K562 (cell line): ENCODE measurements around the gene DNAJC17. TPM values are rescaled to one million over a fixed set of nuclear protein-coding genes. Genes with fewer than 3 reads are reported as not detected.

Experiments
- FOXM1 ChIP-seq, 2 experiments: fragments of 450-650 bp in 1 of 2; sonication (generic) in 1 of 2; formaldehyde crosslinking in 1 of 2; IDR thresholded peaks; 2 replicates each; pipeline versions ENCODE4 v1.6.1 to v1.9.0; 2017 to 2022; ENCODE audit warnings: low read depth in 2 of 2, mild to moderate bottlenecking in 2 of 2, missing genetic modification reagents in 1 of 2, moderate library complexity in 1 of 2
- FUS ChIP-seq: fragments of 200-400 bp; formaldehyde crosslinking; optimal IDR thresholded peaks from 2 replicates; pipeline ENCODE3; 2017; ENCODE audit warnings: low read depth, low read length
- GABPB1 ChIP-seq: sonication (generic); formaldehyde crosslinking; IDR thresholded peaks from 2 replicates; pipeline ENCODE4 v1.8.0; 2022; ENCODE audit warnings: mild to moderate bottlenecking, missing genetic modification reagents
- LEF1 ChIP-seq: fragments of 450-650 bp; IDR thresholded peaks from 2 replicates; pipeline ENCODE4 v1.6.1; 2016; ENCODE audit warnings: mild to moderate bottlenecking
- PYGO2 ChIP-seq: fragments of 450-650 bp; IDR thresholded peaks from 2 replicates; pipeline ENCODE4 v1.6.1; 2016; ENCODE audit warnings: mild to moderate bottlenecking, missing genetic modification characterization, moderate library complexity, missing compliant biosample characterization
- SMARCE1 ChIP-seq: fragments of 450-650 bp; IDR thresholded peaks from 2 replicates; pipeline ENCODE4 v1.7.1; 2016; ENCODE audit warnings: mild to moderate bottlenecking
- TCF3 ChIP-seq: sonication (generic); formaldehyde crosslinking; IDR thresholded peaks from 2 replicates; pipeline ENCODE4 v1.4.0; 2020; ENCODE audit warnings: mild to moderate bottlenecking, missing genetic modification reagents
- ZNF12 ChIP-seq: sonication (generic); formaldehyde crosslinking; IDR thresholded peaks from 2 replicates; pipeline ENCODE4 v1.4.0; 2020; ENCODE audit warnings: mild to moderate bottlenecking, missing genetic modification reagents
- ZNF184 ChIP-seq: sonication (generic); formaldehyde crosslinking; IDR thresholded peaks from 2 replicates; pipeline ENCODE4 v1.5.0; 2020; ENCODE audit warnings: missing genetic modification reagents
- ZNF3 ChIP-seq: fragments of 250-450 bp; sonication (Bioruptor Pico); IDR thresholded peaks from 2 replicates; pipeline ENCODE4 v1.5.0; 2021; ENCODE audit warnings: mild to moderate bottlenecking, moderate library complexity
- ZNF316 ChIP-seq: fragments of 450-650 bp; IDR thresholded peaks from 2 replicates; pipeline ENCODE4 v1.6.1; 2016
- polyA plus RNA-seq, 8 experiments: library from polyadenylated mRNA; depleted of rRNA in 4 of 8; stranded (reverse) in 5 of 8; unstranded in 3 of 8; fragments of >200 nt; fragmentation: Nextera tagmentation in 2 of 8; fragmentation: Illumina TruSeq in 1 of 8; extraction: Ambion mirVana in 2 of 8; extraction: Trizol in 1 of 8; gene quantifications; 2 replicates each; pipeline versions ENCODE4 v1.2.1 to v1.2.3, GENCODE V29; 2011 to 2014; ENCODE audit warnings: inconsistent platforms in 1 of 8, missing spikeins in 1 of 8
- total RNA-seq, 7 experiments: library from RNA; depleted of rRNA in 6 of 7; stranded (reverse); fragments of >200 nt in 6 of 7; fragmentation: Illumina TruSeq in 2 of 7; extraction: Trizol in 2 of 7; gene quantifications; 2 replicates each; pipeline versions ENCODE4 v1.2.1 to v1.2.3, GENCODE V29; 2011 to 2021; ENCODE audit warnings: low replicate concordance in 1 of 7
- TF ChIP-seq, protein P1 (sequence below), 2 experiments: fragments of 450-650 bp; conservative IDR thresholded peaks; 2 replicates each; pipeline ENCODE4 v1.6.1; 2017; ENCODE audit warnings: mild to moderate bottlenecking in 2 of 2, moderate library complexity in 2 of 2
- TF ChIP-seq, protein P2 (sequence below): sonication (generic); formaldehyde crosslinking; IDR thresholded peaks from 2 replicates; pipeline ENCODE4 v1.8.1; 2023; ENCODE audit warnings: mild to moderate bottlenecking, missing genetic modification reagents
- TF ChIP-seq, protein P3 (sequence below), 2 experiments: fragments of 450-650 bp; IDR thresholded peaks; 2 replicates each; pipeline ENCODE4 v1.6.1; 2016
- TF ChIP-seq, protein P4 (sequence below): fragments of 450-650 bp; formaldehyde crosslinking; IDR thresholded peaks from 2 replicates; pipeline ENCODE4 v1.4.0; 2020; ENCODE audit warnings: mild to moderate bottlenecking
- TF ChIP-seq, protein P5 (sequence below): sonication (generic); formaldehyde crosslinking; IDR thresholded peaks from 2 replicates; pipeline ENCODE4 v1.8.0; 2022; ENCODE audit warnings: missing genetic modification reagents, mild to moderate bottlenecking, moderate library complexity, borderline replicate concordance

Gene DNAJC17
- total and polyA plus RNA-seq, 9 of the 15 experiments (the other 6 are each of a cell fraction or from before 2014, with no cell fraction given), result 2.4 to 79.4 (median 44.2) TPM

DNA sequence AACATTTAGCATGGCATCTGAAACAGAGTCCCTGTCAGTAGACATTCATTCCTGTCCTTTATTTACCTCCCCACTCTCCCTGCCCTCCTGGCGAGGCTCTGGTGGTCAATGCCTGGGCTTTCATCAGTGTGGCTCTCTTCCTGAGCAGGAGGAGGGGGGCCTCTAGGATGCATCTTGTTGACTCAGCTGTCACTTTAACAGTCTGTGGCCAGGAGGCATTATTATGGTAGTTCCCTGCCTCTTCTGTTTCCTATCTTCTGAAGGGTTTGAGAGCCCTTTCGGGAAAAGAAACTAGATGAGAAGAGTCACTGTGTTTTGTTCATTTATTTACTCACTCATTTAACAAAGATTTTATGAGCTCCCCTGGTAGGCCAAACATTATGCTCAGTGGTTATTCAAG lies 23.6 kb upstream of the DNAJC17 start (continued):
- TF ChIP-seq, protein P1, sequence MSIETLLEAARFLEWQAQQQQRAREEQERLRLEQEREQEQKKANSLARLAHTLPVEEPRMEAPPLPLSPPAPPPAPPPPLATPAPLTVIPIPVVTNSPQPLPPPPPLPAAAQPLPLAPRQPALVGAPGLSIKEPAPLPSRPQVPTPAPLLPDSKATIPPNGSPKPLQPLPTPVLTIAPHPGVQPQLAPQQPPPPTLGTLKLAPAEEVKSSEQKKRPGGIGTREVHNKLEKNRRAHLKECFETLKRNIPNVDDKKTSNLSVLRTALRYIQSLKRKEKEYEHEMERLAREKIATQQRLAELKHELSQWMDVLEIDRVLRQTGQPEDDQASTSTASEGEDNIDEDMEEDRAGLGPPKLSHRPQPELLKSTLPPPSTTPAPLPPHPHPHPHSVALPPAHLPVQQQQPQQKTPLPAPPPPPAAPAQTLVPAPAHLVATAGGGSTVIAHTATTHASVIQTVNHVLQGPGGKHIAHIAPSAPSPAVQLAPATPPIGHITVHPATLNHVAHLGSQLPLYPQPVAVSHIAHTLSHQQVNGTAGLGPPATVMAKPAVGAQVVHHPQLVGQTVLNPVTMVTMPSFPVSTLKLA (conservative IDR thresholded peaks at IDR 0.05), result no peak
- TF ChIP-seq, protein P2, sequence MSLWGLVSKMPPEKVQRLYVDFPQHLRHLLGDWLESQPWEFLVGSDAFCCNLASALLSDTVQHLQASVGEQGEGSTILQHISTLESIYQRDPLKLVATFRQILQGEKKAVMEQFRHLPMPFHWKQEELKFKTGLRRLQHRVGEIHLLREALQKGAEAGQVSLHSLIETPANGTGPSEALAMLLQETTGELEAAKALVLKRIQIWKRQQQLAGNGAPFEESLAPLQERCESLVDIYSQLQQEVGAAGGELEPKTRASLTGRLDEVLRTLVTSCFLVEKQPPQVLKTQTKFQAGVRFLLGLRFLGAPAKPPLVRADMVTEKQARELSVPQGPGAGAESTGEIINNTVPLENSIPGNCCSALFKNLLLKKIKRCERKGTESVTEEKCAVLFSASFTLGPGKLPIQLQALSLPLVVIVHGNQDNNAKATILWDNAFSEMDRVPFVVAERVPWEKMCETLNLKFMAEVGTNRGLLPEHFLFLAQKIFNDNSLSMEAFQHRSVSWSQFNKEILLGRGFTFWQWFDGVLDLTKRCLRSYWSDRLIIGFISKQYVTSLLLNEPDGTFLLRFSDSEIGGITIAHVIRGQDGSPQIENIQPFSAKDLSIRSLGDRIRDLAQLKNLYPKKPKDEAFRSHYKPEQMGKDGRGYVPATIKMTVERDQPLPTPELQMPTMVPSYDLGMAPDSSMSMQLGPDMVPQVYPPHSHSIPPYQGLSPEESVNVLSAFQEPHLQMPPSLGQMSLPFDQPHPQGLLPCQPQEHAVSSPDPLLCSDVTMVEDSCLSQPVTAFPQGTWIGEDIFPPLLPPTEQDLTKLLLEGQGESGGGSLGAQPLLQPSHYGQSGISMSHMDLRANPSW (CRISPR knock-in tag), result no peak
- TF ChIP-seq SMARCE1 (peak; percentile 56; the same call in 1 of the 2 replicates), ZNF12 (CRISPR knock-in tag) (no peak), ZNF316 (no peak), ZNF3 (CRISPR knock-in tag) (no peak), TCF3 (CRISPR knock-in tag) (peak; percentile 64), GABPB1 (no peak), LEF1 (peak; percentile 54; the same call in 1 of the 2 replicates), ZNF184 (CRISPR knock-in tag) (no peak), PYGO2 (tag) (no peak), FOXM1 (IDR thresholded peaks at IDR 0.05; ENCODE audit: low read depth) (no peak; the same call in 1 of the 2 replicates), FOXM1 (CRISPR knock-in tag; IDR thresholded peaks at IDR 0.05; ENCODE audit: low read depth) (no peak), FUS (no peak)
- TF ChIP-seq, protein P3, sequence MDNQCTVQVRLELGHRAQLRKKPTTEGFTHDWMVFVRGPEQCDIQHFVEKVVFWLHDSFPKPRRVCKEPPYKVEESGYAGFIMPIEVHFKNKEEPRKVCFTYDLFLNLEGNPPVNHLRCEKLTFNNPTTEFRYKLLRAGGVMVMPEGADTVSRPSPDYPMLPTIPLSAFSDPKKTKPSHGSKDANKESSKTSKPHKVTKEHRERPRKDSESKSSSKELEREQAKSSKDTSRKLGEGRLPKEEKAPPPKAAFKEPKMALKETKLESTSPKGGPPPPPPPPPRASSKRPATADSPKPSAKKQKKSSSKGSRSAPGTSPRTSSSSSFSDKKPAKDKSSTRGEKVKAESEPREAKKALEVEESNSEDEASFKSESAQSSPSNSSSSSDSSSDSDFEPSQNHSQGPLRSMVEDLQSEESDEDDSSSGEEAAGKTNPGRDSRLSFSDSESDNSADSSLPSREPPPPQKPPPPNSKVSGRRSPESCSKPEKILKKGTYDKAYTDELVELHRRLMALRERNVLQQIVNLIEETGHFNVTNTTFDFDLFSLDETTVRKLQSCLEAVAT (IDR thresholded peaks at IDR 0.05), result no peak
- TF ChIP-seq, protein P4, sequence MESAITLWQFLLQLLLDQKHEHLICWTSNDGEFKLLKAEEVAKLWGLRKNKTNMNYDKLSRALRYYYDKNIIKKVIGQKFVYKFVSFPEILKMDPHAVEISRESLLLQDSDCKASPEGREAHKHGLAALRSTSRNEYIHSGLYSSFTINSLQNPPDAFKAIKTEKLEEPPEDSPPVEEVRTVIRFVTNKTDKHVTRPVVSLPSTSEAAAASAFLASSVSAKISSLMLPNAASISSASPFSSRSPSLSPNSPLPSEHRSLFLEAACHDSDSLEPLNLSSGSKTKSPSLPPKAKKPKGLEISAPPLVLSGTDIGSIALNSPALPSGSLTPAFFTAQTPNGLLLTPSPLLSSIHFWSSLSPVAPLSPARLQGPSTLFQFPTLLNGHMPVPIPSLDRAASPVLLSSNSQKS (CRISPR knock-in tag), result no peak
- TF ChIP-seq, protein P5, sequence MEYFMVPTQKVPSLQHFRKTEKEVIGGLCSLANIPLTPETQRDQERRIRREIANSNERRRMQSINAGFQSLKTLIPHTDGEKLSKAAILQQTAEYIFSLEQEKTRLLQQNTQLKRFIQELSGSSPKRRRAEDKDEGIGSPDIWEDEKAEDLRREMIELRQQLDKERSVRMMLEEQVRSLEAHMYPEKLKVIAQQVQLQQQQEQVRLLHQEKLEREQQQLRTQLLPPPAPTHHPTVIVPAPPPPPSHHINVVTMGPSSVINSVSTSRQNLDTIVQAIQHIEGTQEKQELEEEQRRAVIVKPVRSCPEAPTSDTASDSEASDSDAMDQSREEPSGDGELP (CRISPR knock-in tag), result 0 out of 2 replicates have a peak, but pooled peaks have one; percentile 25
